HEK293 (cell line): Measurements from ENCODE around the gene CHD8.

Experiments used
- CTCF ChIA-PET: fragments of 350-600 bp; formaldehyde crosslinking; extraction: SDS; loops from one replicate; lab custom pipeline; 2021; ENCODE audit warnings: antibody characterized with exemption; lab: Yijun Ruan, JAX
- POLR2A ChIA-PET: fragments of 300-600 bp; formaldehyde crosslinking; extraction: SDS; loops from one replicate; lab custom pipeline; 2020; ENCODE audit warnings: antibody characterized with exemption, inconsistent platforms; lab: Yijun Ruan, JAX
- H3K27ac ChIP-seq: fragments of 200-500 bp; sonication (Bioruptor generic); 2 replicates; pipeline ENCODE4 v1.5.1; 2014; ENCODE audit warnings: low read depth, low read length, control low read depth, inconsistent platforms; ENCODE audit errors: extremely low read depth
- H3K36me3 ChIP-seq, 2 experiments: fragments of 200-500 bp in 1 of 2; sonication (Bioruptor generic) in 1 of 2; 1 replicate in 1 of 2; 2 replicates in 1 of 2; pipeline ENCODE4 v1.5.1; 2014 to 2017; ENCODE audit warnings: inconsistent platforms in 2 of 2, low read length in 2 of 2; ENCODE audit not compliant: control insufficient read depth in 2 of 2, insufficient read depth in 1 of 2
- H3K4me1 ChIP-seq: fragments of 200-500 bp; sonication (Bioruptor generic); 2 replicates; pipeline ENCODE4 v1.5.1; 2014; ENCODE audit warnings: mild to moderate bottlenecking, low read length, inconsistent platforms; ENCODE audit not compliant: control insufficient read depth, insufficient read depth
- H3K4me3 ChIP-seq: 2 replicates; pipeline ENCODE4 v1.5.1; 2011; ENCODE audit warnings: low read depth, mild to moderate bottlenecking, control low read depth, low read length, moderate library complexity
- H3K9me3 ChIP-seq: fragments of 200-500 bp; sonication (Bioruptor generic); 2 replicates; pipeline ENCODE4 v1.5.1; 2014; ENCODE audit warnings: low read depth, low read length, inconsistent platforms; ENCODE audit not compliant: control insufficient read depth, insufficient read depth
- GLIS1 ChIP-seq: fragments of 450-650 bp; formaldehyde crosslinking; IDR thresholded peaks from 2 replicates; pipeline ENCODE4 v1.5.1; 2016; ENCODE audit warnings: missing biosample characterization, missing genetic modification characterization
- HOXC10 ChIP-seq: sonication (generic); formaldehyde crosslinking; IDR thresholded peaks from 2 replicates; pipeline ENCODE4 v1.8.1; 2023; ENCODE audit warnings: mild to moderate bottlenecking, missing genetic modification reagents
- KLF16 ChIP-seq: fragments of 450-650 bp; formaldehyde crosslinking; IDR thresholded peaks from 2 replicates; pipeline ENCODE4 v1.5.1; 2017; ENCODE audit warnings: missing biosample characterization, missing genetic modification characterization
- OVOL3 ChIP-seq: fragments of 450-650 bp; formaldehyde crosslinking; IDR thresholded peaks from 2 replicates; pipeline ENCODE4 v1.5.1; 2016; ENCODE audit warnings: missing biosample characterization, missing genetic modification characterization
- PRDM10 ChIP-seq: fragments of 450-650 bp; formaldehyde crosslinking; IDR thresholded peaks from 2 replicates; pipeline ENCODE4 v1.5.1; 2016; ENCODE audit warnings: missing biosample characterization, missing genetic modification characterization
- ZBTB20 ChIP-seq: fragments of 450-650 bp; formaldehyde crosslinking; IDR thresholded peaks from 2 replicates; pipeline ENCODE4 v1.5.1; 2016; ENCODE audit warnings: missing biosample characterization, missing genetic modification characterization
- ZNF132 ChIP-seq: fragments of 450-650 bp; formaldehyde crosslinking; IDR thresholded peaks from 2 replicates; pipeline ENCODE4 v1.5.1; 2017; ENCODE audit warnings: missing biosample characterization, missing genetic modification characterization, borderline replicate concordance
- ZNF155 ChIP-seq: fragments of 450-650 bp; formaldehyde crosslinking; IDR thresholded peaks from 2 replicates; pipeline ENCODE4 v1.5.1; 2016; ENCODE audit warnings: missing biosample characterization, missing genetic modification characterization
- ZNF18 ChIP-seq: fragments of 450-650 bp; formaldehyde crosslinking; IDR thresholded peaks from 2 replicates; pipeline ENCODE4 v1.5.1; 2016; ENCODE audit warnings: missing biosample characterization, missing genetic modification characterization
- ZNF394 ChIP-seq: fragments of 450-650 bp; formaldehyde crosslinking; IDR thresholded peaks from 2 replicates; pipeline ENCODE4 v1.5.1; 2016; ENCODE audit warnings: missing biosample characterization, missing genetic modification characterization, mild to moderate bottlenecking, moderate library complexity, borderline replicate concordance
- ZNF433 ChIP-seq: fragments of 450-650 bp; formaldehyde crosslinking; IDR thresholded peaks from 2 replicates; pipeline ENCODE4 v1.5.1; 2016; ENCODE audit warnings: missing biosample characterization, missing genetic modification characterization, low read depth
- ZNF513 ChIP-seq: fragments of 450-650 bp; IDR thresholded peaks from 2 replicates; pipeline ENCODE4 v1.5.1; 2018; ENCODE audit warnings: missing biosample characterization, missing genetic modification characterization
- ZNF626 ChIP-seq: fragments of 450-650 bp; sonication (Bioruptor Pico); formaldehyde crosslinking; IDR thresholded peaks from 2 replicates; pipeline ENCODE4 v1.5.1; 2018; ENCODE audit warnings: missing biosample characterization, missing genetic modification characterization, inconsistent platforms
- ZNF654 ChIP-seq: fragments of 450-650 bp; formaldehyde crosslinking; IDR thresholded peaks from 2 replicates; pipeline ENCODE4 v1.5.1; 2016; ENCODE audit warnings: low read depth, missing biosample characterization, missing genetic modification characterization
- ZNF658 ChIP-seq: fragments of 450-650 bp; formaldehyde crosslinking; IDR thresholded peaks from 2 replicates; pipeline ENCODE4; 2016; ENCODE audit warnings: missing biosample characterization, missing genetic modification characterization
- ZNF664 ChIP-seq: fragments of 450-650 bp; formaldehyde crosslinking; IDR thresholded peaks from 2 replicates; pipeline ENCODE4 v1.5.1; 2016; ENCODE audit warnings: missing biosample characterization, missing genetic modification characterization
- ZNF670 ChIP-seq: fragments of 450-650 bp; formaldehyde crosslinking; IDR thresholded peaks from 2 replicates; pipeline ENCODE4 v1.5.1; 2016; ENCODE audit warnings: missing biosample characterization, missing genetic modification characterization, low read depth
- ZSCAN16 ChIP-seq: fragments of 450-650 bp; formaldehyde crosslinking; IDR thresholded peaks from 2 replicates; pipeline ENCODE4 v1.5.1; 2016; ENCODE audit warnings: missing biosample characterization, missing genetic modification characterization
- ZSCAN30 ChIP-seq: fragments of 450-650 bp; IDR thresholded peaks from 2 replicates; pipeline ENCODE4 v1.5.1; 2018; ENCODE audit warnings: missing biosample characterization, mild to moderate bottlenecking, missing genetic modification characterization, moderate library complexity

CHD8 gene

GRCh38 chr14:21395450-21395849 lies 60.5 kb downstream of the CHD8 start:
- ChIA-PET CTCF (no interaction called here), POLR2A (no interaction called here)
- Histone ChIP-seq H3K4me1 (no peaks in the 10 kb centered on the region), H3K4me3 (no peak overlapping the region), H3K9me3 (no peaks in the 10 kb centered on the region), H3K36me3 (peaks cover 95 to 96% of the 10 kb centered on the region in 2 experiments), H3K27ac (no peak overlapping the region)
- TF ChIP-seq KLF16 (tag by site-specific recombination) = no peak
- 0 out of 2 replicates have a peak, but pooled peaks have one; percentile 12 for TF ChIP-seq ZNF654 (tag by site-specific recombination)

GRCh38 chr14:21385188-21385904 lies 70.6 kb downstream of the CHD8 start:
- Histone ChIP-seq H3K27ac (no peak overlapping the region), H3K4me1 (peaks cover 20% of the 10 kb centered on the region), H3K4me3 (no peak overlapping the region), H3K36me3 (peaks cover 50 to 63% of the 10 kb centered on the region in 2 experiments), H3K9me3 (no peaks in the 10 kb centered on the region)
- TF ChIP-seq ZNF626 (tag by site-specific recombination) = no peak
- TF ChIP-seq ZNF658 = no peak
- TF ChIP-seq ZSCAN30 (tag by site-specific recombination) = no peak
- TF ChIP-seq ZNF664 (tag by site-specific recombination) = no peak
- TF ChIP-seq ZNF654 (tag by site-specific recombination) = no peak
- no peak for TF ChIP-seq ZNF394 (tag by site-specific recombination)
- TF ChIP-seq ZBTB20 = 0 out of 2 replicates have a peak, but pooled peaks have one; percentile 12
- peak; percentile 95 for TF ChIP-seq PRDM10 (tag by site-specific recombination)
- no peak for TF ChIP-seq ZNF132 (tag by site-specific recombination)
- no peak for TF ChIP-seq KLF16 (tag by site-specific recombination)
- TF ChIP-seq HOXC10 (CRISPR knock-in tag) = no peak
- no peak for TF ChIP-seq GLIS1 (tag by site-specific recombination)
- no peak for TF ChIP-seq ZNF433 (tag by site-specific recombination)
- no peak for TF ChIP-seq ZSCAN16 (tag by site-specific recombination)
- no peak for TF ChIP-seq OVOL3
- peak; percentile 91 for TF ChIP-seq ZNF513 (tag by site-specific recombination)
- TF ChIP-seq ZNF670 (tag by site-specific recombination) = no peak
- no peak for TF ChIP-seq ZNF18 (tag by site-specific recombination)
- no peak for TF ChIP-seq ZNF155 (tag by site-specific recombination)
- POLR2A ChIA-PET = interaction anchor here (0.7 to 2.0 kb wide), 2 partner anchors 26 to 52 kb away, joined by 4 to 7 read pairs; no protein-coding TSS in a partner anchor
- CTCF ChIA-PET = no interaction called here
